ENCODE results near the gene FKBP1C.
"Not testable (repeated sequence)": the region's sequence is repeated elsewhere in the genome, so short reads cannot be mapped to it uniquely, and the experiment has no call there.

DNA sequence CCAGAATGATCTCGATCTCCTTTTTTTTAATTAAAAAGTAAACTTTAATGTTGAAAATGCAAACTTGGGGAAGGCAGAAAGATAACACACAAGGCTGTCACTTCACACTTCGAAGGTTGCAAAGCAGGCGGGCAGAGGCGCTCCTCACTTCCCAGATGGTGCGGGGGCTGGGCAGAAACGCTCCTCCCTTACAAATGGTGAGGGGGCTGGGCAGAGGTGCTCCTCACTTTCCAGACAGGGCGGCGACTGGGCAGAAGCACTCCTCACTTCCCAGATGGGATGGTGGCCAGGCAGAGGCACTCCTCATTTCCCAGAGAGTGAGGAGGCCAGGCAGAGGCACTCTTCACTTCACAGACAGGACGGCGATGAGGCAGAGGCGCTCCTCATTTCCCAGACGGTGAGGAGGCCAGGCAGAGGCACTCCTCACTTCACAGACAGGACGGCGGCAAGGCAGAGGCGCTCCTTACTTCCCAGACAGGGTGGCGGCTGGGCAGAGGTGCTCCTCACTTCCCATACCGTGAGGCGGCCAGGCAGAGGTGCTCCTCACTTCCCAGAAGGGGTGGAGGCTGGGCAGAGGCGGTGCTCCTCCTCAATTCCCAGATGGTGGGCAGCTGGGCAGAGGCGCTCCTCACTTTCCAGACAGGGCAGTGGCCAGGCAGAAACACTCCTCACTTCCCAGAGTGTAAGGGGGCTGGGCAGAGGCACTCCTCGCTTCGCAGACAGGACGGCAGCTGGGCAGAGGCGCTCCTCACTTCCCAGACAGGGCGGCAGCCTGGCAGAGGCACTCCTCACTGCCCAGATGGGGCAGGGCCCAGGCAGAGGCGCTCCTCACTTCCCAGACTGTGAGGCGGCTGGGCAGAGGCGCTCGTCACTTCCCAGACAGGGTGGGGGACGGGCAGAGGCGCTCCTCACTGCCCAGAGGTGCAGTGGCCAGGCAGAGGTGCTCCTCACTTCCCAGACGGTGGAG lies 16.9 kb downstream of the FKBP1C start:
- TF ChIP-seq, protein P1, sequence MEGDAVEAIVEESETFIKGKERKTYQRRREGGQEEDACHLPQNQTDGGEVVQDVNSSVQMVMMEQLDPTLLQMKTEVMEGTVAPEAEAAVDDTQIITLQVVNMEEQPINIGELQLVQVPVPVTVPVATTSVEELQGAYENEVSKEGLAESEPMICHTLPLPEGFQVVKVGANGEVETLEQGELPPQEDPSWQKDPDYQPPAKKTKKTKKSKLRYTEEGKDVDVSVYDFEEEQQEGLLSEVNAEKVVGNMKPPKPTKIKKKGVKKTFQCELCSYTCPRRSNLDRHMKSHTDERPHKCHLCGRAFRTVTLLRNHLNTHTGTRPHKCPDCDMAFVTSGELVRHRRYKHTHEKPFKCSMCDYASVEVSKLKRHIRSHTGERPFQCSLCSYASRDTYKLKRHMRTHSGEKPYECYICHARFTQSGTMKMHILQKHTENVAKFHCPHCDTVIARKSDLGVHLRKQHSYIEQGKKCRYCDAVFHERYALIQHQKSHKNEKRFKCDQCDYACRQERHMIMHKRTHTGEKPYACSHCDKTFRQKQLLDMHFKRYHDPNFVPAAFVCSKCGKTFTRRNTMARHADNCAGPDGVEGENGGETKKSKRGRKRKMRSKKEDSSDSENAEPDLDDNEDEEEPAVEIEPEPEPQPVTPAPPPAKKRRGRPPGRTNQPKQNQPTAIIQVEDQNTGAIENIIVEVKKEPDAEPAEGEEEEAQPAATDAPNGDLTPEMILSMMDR (IDR thresholded peaks at IDR 0.05; ENCODE audit: poor library complexity) = not testable (repeated sequence)
- not testable (repeated sequence) for TF ChIP-seq EZH2 (IDR thresholded peaks at IDR 0.05; ENCODE audit: borderline replicate concordance); EZH2phosphoT487 (IDR thresholded peaks at IDR 0.05; ENCODE audit: low read depth, severe bottlenecking, unreplicated experiment)
